ENCODE measurements around the gene ANKS1B. TPM values are rescaled to one million over a fixed set of nuclear protein-coding genes. Genes with fewer than 3 reads are reported as not detected.
A peak's percentile ranks its signal among the peaks of the same experiment; 100 is the strongest.

ANKS1B gene
- total and polyA plus RNA-seq, 11 donors: 0.62 to 5.8 (median 1.8) TPM

GRCh38 chr12:99619389-99620158 is 365.2 kb downstream of the ANKS1B start:
- DNase-seq: no peak
- intact Hi-C loops (cut with DNase I): loop anchor here in 1 of 10 donors (10.0 kb wide), 1 partner anchor 575 kb away; no protein-coding TSS in a partner anchor
- Histone ChIP-seq H3K36me3 (no peaks in the 10 kb centered on the region), H3K4me3 (no peak overlapping the region), H3K9me3 (peaks cover 0 to 43% (median 6%) of the 10 kb centered on the region in 12 donors), H3K27ac (no peak overlapping the region), H3K4me1 (no peaks in the 10 kb centered on the region), H3K27me3 (no peaks in the 10 kb centered on the region)
- ATAC-seq: no peak
- TF ChIP-seq CTCF (IDR thresholded peaks at IDR 0.05) (peak in 6 of 12 donors; percentile 11 to 45 (median 31)), POLR2A (IDR thresholded peaks at IDR 0.05) (no peak)
- 53 to 61% (median 60%) methylated on average over 6 to 7 of the region's 7 CpGs for whole genome bisulfite sequencing, 4 donors

DNA sequence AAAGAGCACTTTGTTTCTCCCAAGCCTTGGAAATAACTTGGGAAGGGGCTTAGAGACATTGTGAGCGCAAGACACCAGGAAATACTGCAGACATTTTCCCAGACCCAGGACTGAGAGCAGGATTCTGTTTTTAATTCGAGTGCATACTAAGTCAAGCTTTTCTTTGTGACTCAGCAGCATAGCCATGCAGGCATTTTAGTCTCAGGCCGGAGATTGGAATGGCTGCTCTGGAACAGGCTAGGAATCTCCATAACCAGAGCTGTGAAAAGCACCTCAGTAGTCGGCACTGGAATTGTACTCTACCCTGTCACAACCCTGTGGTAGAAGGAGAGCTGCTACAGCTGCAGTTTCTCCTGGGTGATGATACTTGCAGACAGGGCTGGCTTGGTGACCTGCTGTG is 366.1 kb downstream of the ANKS1B start:
- ATAC-seq: no peak
- intact Hi-C loops (cut with DNase I): no loop called here

GRCh38 chr12:99611599-99611998 is 373.1 kb downstream of the ANKS1B start:
- no peak overlapping the region for H3K4me3 ChIP-seq
- peaks cover 0 to 3% (median 0%) of the 10 kb centered on the region in 12 donors for H3K9me3 ChIP-seq
- no peak overlapping the region for H3K27ac ChIP-seq
- WGBS, 4 donors: 78 to 84% (median 80%) methylated on average over 3 of the region's 3 CpGs
- H3K4me1 ChIP-seq: no peaks in the 10 kb centered on the region
- TF ChIP-seq POLR2A (IDR thresholded peaks at IDR 0.05) (no peak), CTCF (IDR thresholded peaks at IDR 0.05) (no peak)
- H3K36me3 ChIP-seq: no peaks in the 10 kb centered on the region
- no peak for DNase-seq
- intact Hi-C loops (cut with DNase I): no loop called here
- H3K27me3 ChIP-seq: no peaks in the 10 kb centered on the region
- ATAC-seq: no peak

More for the DNA sequence above, 366.1 kb downstream of the ANKS1B start:
- no peaks in the 10 kb centered on the region for H3K4me1 ChIP-seq
- H3K27me3 ChIP-seq: no peaks in the 10 kb centered on the region
- TF ChIP-seq POLR2A (IDR thresholded peaks at IDR 0.05) (no peak), CTCF (IDR thresholded peaks at IDR 0.05) (no peak)
- no peak overlapping the region for H3K4me3 ChIP-seq
- DNase-seq: no peak
- WGBS, 4 donors: 73 to 85% (median 84%) methylated on average over 4 of the region's 4 CpGs
- H3K36me3 ChIP-seq: no peaks in the 10 kb centered on the region
- H3K9me3 ChIP-seq: peaks cover 0 to 39% (median 6%) of the 10 kb centered on the region in 12 donors
- H3K27ac ChIP-seq: no peak overlapping the region

DNA sequence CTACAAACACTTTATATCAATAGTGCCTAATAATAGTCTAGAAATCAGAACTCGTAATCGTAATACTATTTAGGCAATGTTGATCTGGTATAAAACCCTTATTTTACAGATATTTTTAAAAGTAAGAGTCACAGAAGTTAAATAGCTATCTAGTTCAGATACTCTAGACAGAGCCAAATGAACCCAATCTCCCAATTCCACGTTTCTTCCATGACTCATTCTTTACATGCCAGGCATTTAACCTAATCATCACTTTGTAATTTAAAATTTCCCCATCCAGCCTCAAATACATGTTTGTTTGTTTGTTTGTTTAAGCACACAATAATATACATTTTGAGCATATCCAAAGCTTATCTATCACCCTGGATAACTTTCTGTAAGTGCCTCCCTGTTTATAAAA is 373.6 kb downstream of the ANKS1B start:
- Histone ChIP-seq H3K27ac (no peak overlapping the region), H3K4me3 (no peak overlapping the region), H3K9me3 (peaks cover 0 to under 1% (median 0%) of the 10 kb centered on the region in 12 donors), H3K27me3 (no peaks in the 10 kb centered on the region), H3K36me3 (no peaks in the 10 kb centered on the region), H3K4me1 (no peaks in the 10 kb centered on the region)
- WGBS, 4 donors: 54 to 57% (median 56%) methylated on average over 3 of the region's 3 CpGs
- ATAC-seq (no peak), DNase-seq (no peak)
- no peak for TF ChIP-seq POLR2A (IDR thresholded peaks at IDR 0.05)
- TF ChIP-seq CTCF (IDR thresholded peaks at IDR 0.05): no peak
- intact Hi-C loops (cut with DNase I): no loop called here
